Transverse colon (tissue), 4 donors: Measurements from ENCODE around the gene SREBF1. TPM values are rescaled to one million over a fixed set of nuclear protein-coding genes. Genes with fewer than 3 reads are reported as not detected.
A peak's percentile ranks its signal among the peaks of the same experiment; 100 is the strongest.

Experiments used
- DNase-seq: peaks from one replicate; pipeline ENCODE4 v3.0.0-alpha.2; 2019
- H3K27ac ChIP-seq, 4 donors: fragments of 200-600 bp; sonication (generic); 2 replicates each; pipeline ENCODE4 v1.5.1; 2016 to 2018; ENCODE audit warnings: inconsistent platforms in 4 of 4
- H3K27me3 ChIP-seq: fragments of 200-600 bp; sonication (generic); 2 replicates; pipeline ENCODE4 v1.5.1; 2017; ENCODE audit warnings: inconsistent platforms
- H3K36me3 ChIP-seq, 4 donors: fragments of 200-600 bp; sonication (generic); 2 replicates each; pipeline ENCODE4 v1.5.1; 2017 to 2019; ENCODE audit warnings: inconsistent platforms in 4 of 4
- H3K4me1 ChIP-seq, 4 donors: fragments of 200-600 bp; sonication (generic); 2 replicates each; pipeline ENCODE4 v1.5.1; 2017 to 2020; ENCODE audit warnings: inconsistent platforms in 4 of 4
- H3K4me3 ChIP-seq, 4 donors: fragments of 200-600 bp; sonication (generic); 1 replicate in 1 of 4; 2 replicates in 3 of 4; pipeline versions ENCODE4 v1.5.1 to v1.6.1; 2017 to 2019; ENCODE audit warnings: inconsistent platforms in 4 of 4
- H3K9me3 ChIP-seq, 2 donors: fragments of 200-600 bp; sonication (generic); 2 replicates each; pipeline ENCODE4 v1.5.1; 2017 to 2019; ENCODE audit warnings: inconsistent platforms in 2 of 2
- EP300 ChIP-seq: sonication (generic); formaldehyde crosslinking; IDR thresholded peaks from one replicate; pipeline ENCODE4 v1.6.1; 2017; ENCODE audit warnings: antibody characterized with exemption, low read depth
- POLR2A ChIP-seq: fragments of 450-650 bp; IDR thresholded peaks from one replicate; pipeline ENCODE4 v1.6.1; 2016; ENCODE audit warnings: antibody characterized with exemption, mild to moderate bottlenecking, moderate library complexity
- POLR2AphosphoS5 ChIP-seq, 3 donors: sonication (generic); formaldehyde crosslinking; IDR thresholded peaks; one replicate each; pipeline ENCODE4 v1.6.1; 2016; ENCODE audit warnings: antibody characterized with exemption in 3 of 3
- WGBS, 2 donors: methylation state at CpG; one replicate each; pipeline ENCODE4 v1.1.5; 2018; ENCODE audit warnings: low coverage in 1 of 2; 5-methylcytosine and 5-hydroxymethylcytosine counted together
- in situ Hi-C, 4 donors: fragments of 200-750 bp; cut with MboI; loops; one replicate each; pipeline versions ENCODE4 v1.15.0 to v1.15.1; 2017; ENCODE audit warnings: low sequenced_read_pairs in 3 of 4, low pct_ligation_motif_present in 1 of 4, low pct_unique_long_range_greater_than_20kb in 1 of 4
- intact Hi-C: fragments of 100-400 bp; cut with DNase I; formaldehyde crosslinking; loops from one replicate; pipeline ENCODE4 v1.15.1; 2023; ENCODE audit warnings: low total_unique reads
- total RNA-seq, 4 donors: library from RNA; depleted of rRNA; stranded (reverse); fragments of >200 nt; gene quantifications; one replicate each; pipeline ENCODE4 v1.1.0, GENCODE V29; 2016
- TF ChIP-seq, protein P1 (sequence below), 5 experiments: fragments of 200-600 bp in 3 of 5; fragments of 450-650 bp in 2 of 5; sonication (generic) in 3 of 5; IDR thresholded peaks; 1 replicate in 2 of 5; 2 replicates in 3 of 5; pipeline ENCODE4 v1.5.1; 2016 to 2017; ENCODE audit warnings: antibody characterized with exemption in 5 of 5, inconsistent platforms in 3 of 5, mild to moderate bottlenecking in 2 of 5, moderate library complexity in 1 of 5

The SREBF1 gene
- total RNA-seq, 4 donors from 2014 or later: 45.7 to 206 (median 148) TPM

DNA sequence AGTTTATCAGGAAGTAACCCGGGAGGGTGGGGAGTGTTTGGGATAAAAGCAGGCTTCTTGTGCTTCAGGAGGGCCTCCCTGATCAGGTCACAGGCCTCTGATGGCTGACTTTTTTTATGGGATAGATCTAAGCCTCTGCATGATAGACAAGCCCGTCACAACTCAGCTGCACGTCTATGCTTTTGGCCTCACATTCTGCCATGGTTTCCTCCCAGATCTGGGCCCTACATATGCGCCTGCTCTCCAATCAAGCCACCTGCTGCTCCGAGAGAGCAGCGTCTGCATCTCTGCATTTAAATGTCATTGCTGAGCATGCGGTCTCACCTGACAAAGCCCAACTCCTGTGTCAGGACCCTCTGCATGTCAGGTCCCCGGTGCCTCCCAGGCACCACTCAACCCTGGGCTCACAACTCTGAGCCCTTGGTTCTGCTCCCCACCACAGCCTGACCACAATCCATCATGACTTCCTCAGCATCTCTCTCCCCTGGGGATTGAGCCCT lies 45.3 kb upstream of the SREBF1 start:
- TF ChIP-seq POLR2A: no peak
- TF ChIP-seq EP300: no peak
- no peak for TF ChIP-seq POLR2AphosphoS5 (IDR thresholded peaks at IDR 0.05)
- TF ChIP-seq, protein P1, sequence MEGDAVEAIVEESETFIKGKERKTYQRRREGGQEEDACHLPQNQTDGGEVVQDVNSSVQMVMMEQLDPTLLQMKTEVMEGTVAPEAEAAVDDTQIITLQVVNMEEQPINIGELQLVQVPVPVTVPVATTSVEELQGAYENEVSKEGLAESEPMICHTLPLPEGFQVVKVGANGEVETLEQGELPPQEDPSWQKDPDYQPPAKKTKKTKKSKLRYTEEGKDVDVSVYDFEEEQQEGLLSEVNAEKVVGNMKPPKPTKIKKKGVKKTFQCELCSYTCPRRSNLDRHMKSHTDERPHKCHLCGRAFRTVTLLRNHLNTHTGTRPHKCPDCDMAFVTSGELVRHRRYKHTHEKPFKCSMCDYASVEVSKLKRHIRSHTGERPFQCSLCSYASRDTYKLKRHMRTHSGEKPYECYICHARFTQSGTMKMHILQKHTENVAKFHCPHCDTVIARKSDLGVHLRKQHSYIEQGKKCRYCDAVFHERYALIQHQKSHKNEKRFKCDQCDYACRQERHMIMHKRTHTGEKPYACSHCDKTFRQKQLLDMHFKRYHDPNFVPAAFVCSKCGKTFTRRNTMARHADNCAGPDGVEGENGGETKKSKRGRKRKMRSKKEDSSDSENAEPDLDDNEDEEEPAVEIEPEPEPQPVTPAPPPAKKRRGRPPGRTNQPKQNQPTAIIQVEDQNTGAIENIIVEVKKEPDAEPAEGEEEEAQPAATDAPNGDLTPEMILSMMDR (IDR thresholded peaks at IDR 0.05): no peak
- in situ Hi-C loops: loop anchor here in 2 of 4 donors (10.0 to 25.0 kb wide), 3 partner anchors 153 to 195 kb away; partner anchors contain the start of genes ATPAF2 (in 2 of the 2), GID4 (in 2 of the 2) and RAI1 (in 1 of the 2)
- H3K36me3 ChIP-seq: peaks cover 0 to 12% (median 3%) of the 10 kb centered on the region in 4 donors
- no peak overlapping the region for H3K4me3 ChIP-seq
- H3K4me1 ChIP-seq: peaks cover 8 to 15% (median 11%) of the 10 kb centered on the region in 4 donors
- 80 to 84% methylated on average over 1 to 8 of the region's 8 CpGs for WGBS, 2 donors
- no peaks in the 10 kb centered on the region for H3K9me3 ChIP-seq
- DNase-seq: no peak
- H3K27me3 ChIP-seq: no peaks in the 10 kb centered on the region
- no peak overlapping the region for H3K27ac ChIP-seq
- intact Hi-C loops: no loop called here

- in situ Hi-C loops (loop anchor here in 2 of 4 donors (10.0 to 25.0 kb wide), 3 partner anchors 154 to 193 kb away; partner anchors contain the start of genes ATPAF2 (in 2 of the 2), GID4 (in 2 of the 2) and RAI1 (in 1 of the 2)), intact Hi-C loops (no loop called here)
- TF ChIP-seq POLR2A: no peak
- TF ChIP-seq EP300: no peak
- TF ChIP-seq, protein P1 (IDR thresholded peaks at IDR 0.05): no peak
- H3K4me1 ChIP-seq: peaks cover 16 to 27% (median 19%) of the 10 kb centered on the region in 4 donors
- H3K4me3 ChIP-seq: no peak overlapping the region
- DNase-seq: no peak
- H3K27ac ChIP-seq: no peak overlapping the region
- 95 to 97% methylated on average over 6 to 8 of the region's 8 CpGs for WGBS, 2 donors
- H3K27me3 ChIP-seq: no peaks in the 10 kb centered on the region
- H3K9me3 ChIP-seq: no peaks in the 10 kb centered on the region
- peaks cover 0 to 12% (median 3%) of the 10 kb centered on the region in 4 donors for H3K36me3 ChIP-seq
These were observed 43.9 kb upstream of the SREBF1 start for GRCh38 chr17:17880577-17881196.

DNA sequence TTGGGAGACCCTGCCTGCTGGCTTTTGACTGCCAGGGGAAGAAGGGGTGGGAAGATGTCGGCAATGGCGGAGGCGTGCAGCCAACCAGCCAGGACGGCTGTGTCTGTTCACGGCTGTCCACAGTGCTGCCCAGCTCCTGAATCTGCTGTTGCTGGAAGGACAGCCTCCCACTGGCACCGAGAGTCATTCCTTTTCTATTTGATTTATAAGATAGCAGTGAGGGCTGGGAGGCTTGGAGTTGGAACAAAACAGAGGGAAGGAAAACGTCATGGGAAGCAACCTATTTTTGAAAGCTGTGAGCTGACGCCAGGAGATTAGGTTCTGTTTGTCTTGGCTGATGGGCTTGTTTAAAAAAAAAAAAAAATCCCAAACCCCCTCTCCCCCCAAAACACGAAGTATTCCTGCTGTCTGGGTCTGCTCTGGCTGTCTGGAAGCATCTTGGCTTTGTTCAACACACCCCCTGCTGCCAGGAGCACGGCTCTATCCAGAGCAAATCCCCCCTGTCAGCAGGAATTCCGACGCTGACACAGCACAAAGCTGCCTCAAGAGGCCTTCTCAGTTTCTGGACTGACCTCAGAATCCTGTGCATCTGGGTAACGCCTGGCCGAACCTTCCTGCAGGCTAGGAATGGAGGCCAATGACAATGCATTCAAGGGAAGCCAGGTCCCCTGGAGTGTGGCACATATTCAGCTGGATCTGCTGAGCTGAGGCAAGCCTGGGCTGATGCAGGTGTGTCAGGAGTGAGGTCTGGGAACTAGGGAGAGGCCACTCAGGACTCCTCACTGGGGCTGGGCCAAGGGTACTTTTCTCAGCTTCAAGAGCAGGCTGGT lies 41.0 kb upstream of the SREBF1 start:
- H3K27ac ChIP-seq: peak overlapping the region; percentile 63 to 92 (median 81)
- TF ChIP-seq POLR2AphosphoS5 (IDR thresholded peaks at IDR 0.05): peak; percentile 53 to 67 (median 63)
- TF ChIP-seq, protein P1 (IDR thresholded peaks at IDR 0.05): no peak
- WGBS, 2 donors: 55 to 65% methylated on average over 2 to 14 of the region's 14 CpGs
- no peaks in the 10 kb centered on the region for H3K27me3 ChIP-seq
- H3K36me3 ChIP-seq: peaks cover 0 to 12% (median 2%) of the 10 kb centered on the region in 4 donors
- DNase-seq: peak; percentile 55
- in situ Hi-C loops: loop anchor here in 3 of 4 donors (10.0 to 25.0 kb wide), 3 partner anchors 147 to 190 kb away; partner anchors contain the start of genes ATPAF2 (in 1 of the 3), GID4 (in 1 of the 3) and RAI1 (in 1 of the 3)
- intact Hi-C loops: no loop called here
- H3K4me3 ChIP-seq: no peak overlapping the region
- H3K9me3 ChIP-seq: no peaks in the 10 kb centered on the region
- peaks cover 16 to 27% (median 19%) of the 10 kb centered on the region in 4 donors for H3K4me1 ChIP-seq
